LoVo (cell line): ENCODE data around the gene NDUFC2.
"Not testable (repeated sequence)": the region's sequence is repeated elsewhere in the genome, so short reads cannot be mapped to it uniquely, and the experiment has no call there.

Experiments
- DNase-seq: peaks from one replicate; pipeline ENCODE4 v3.0.0-alpha.2; 2016; ENCODE audit warnings: low spot score

The NDUFC2 gene

GRCh38 chr11:78054971-78055370 lies 24.7 kb downstream of the NDUFC2 start:
- no peak for DNase-seq

GRCh38 chr11:78050964-78051831 lies 28.5 kb downstream of the NDUFC2 start:
- peak; percentile 15 for DNase-seq

GRCh38 chr11:78049348-78049747 lies 30.3 kb downstream of the NDUFC2 start:
- no peak for DNase-seq

- no peak for DNase-seq
These were observed 31.1 kb downstream of the NDUFC2 start for GRCh38 chr11:78048561-78048960.

- no peak for DNase-seq
These were observed 33.2 kb downstream of the NDUFC2 start for GRCh38 chr11:78046486-78046854.

GRCh38 chr11:78045851-78046485 lies 33.7 kb downstream of the NDUFC2 start:
- peak; percentile 79 for DNase-seq

GRCh38 chr11:78044706-78045105 lies 35.0 kb downstream of the NDUFC2 start:
- peak; percentile 31 for DNase-seq

GRCh38 chr11:78041843-78042440 lies 37.7 kb downstream of the NDUFC2 start:
- DNase-seq, result no peak

- DNase-seq, result not testable (repeated sequence)
These were observed 38.3 kb downstream of the NDUFC2 start for GRCh38 chr11:78041380-78041719.

GRCh38 chr11:78040691-78041379 lies 38.8 kb downstream of the NDUFC2 start:
- DNase-seq, result peak; percentile 48

- DNase-seq, result peak; percentile 88
These were observed 39.6 kb downstream of the NDUFC2 start for GRCh38 chr11:78039919-78040671.

- DNase-seq, result no peak
These were observed 40.2 kb downstream of the NDUFC2 start for GRCh38 chr11:78039391-78039918.

- DNase-seq, result peak; percentile 61
These were observed 40.9 kb downstream of the NDUFC2 start for GRCh38 chr11:78038697-78039313.

GRCh38 chr11:78037825-78038620 lies 41.6 kb downstream of the NDUFC2 start:
- no peak for DNase-seq

GRCh38 chr11:78037056-78037455 lies 42.6 kb downstream of the NDUFC2 start:
- peak; percentile 50 for DNase-seq

GRCh38 chr11:78036313-78036712 lies 43.3 kb downstream of the NDUFC2 start:
- DNase-seq, result no peak

- no peak for DNase-seq
These were observed 45.0 kb downstream of the NDUFC2 start for GRCh38 chr11:78034623-78035022.

- no peak for DNase-seq
These were observed 46.6 kb downstream of the NDUFC2 start for GRCh38 chr11:78033040-78033439.

GRCh38 chr11:78032090-78032489 lies 47.6 kb downstream of the NDUFC2 start:
- no peak for DNase-seq

GRCh38 chr11:78031629-78032028 lies 48.0 kb downstream of the NDUFC2 start:
- DNase-seq, result no peak
